ENCODE measurements around the gene PRIM2.
"Not testable (repeated sequence)": the region's sequence is repeated elsewhere in the genome, so short reads cannot be mapped to it uniquely, and the experiment has no call there.

DNA sequence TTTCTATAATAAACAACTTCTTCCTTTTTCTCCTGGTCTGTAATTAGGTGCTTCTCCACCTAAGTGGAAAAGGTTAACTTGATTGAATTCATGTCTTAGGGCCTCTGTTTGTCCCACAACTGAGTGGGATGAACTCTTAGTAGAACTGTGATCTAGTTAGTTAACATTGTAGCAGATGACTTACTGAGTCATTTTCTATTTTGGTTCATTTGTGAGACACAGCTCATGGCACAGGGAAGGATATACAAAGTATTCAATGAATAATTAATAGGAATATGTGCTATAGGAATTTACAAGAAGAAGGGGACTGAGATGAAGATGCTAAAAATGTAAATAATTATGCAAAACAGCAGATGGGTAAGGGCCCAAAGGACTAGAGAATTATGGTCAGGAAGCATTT lies 124.7 kb downstream of the PRIM2 start:
- TF ChIP-seq, protein P1, sequence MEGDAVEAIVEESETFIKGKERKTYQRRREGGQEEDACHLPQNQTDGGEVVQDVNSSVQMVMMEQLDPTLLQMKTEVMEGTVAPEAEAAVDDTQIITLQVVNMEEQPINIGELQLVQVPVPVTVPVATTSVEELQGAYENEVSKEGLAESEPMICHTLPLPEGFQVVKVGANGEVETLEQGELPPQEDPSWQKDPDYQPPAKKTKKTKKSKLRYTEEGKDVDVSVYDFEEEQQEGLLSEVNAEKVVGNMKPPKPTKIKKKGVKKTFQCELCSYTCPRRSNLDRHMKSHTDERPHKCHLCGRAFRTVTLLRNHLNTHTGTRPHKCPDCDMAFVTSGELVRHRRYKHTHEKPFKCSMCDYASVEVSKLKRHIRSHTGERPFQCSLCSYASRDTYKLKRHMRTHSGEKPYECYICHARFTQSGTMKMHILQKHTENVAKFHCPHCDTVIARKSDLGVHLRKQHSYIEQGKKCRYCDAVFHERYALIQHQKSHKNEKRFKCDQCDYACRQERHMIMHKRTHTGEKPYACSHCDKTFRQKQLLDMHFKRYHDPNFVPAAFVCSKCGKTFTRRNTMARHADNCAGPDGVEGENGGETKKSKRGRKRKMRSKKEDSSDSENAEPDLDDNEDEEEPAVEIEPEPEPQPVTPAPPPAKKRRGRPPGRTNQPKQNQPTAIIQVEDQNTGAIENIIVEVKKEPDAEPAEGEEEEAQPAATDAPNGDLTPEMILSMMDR (IDR thresholded peaks at IDR 0.05; ENCODE audit: insufficient read depth, low read length, poor library complexity, severe bottlenecking) = not testable (repeated sequence)
- not testable (repeated sequence) for TF ChIP-seq EZH2phosphoT487 (conservative IDR thresholded peaks at IDR 0.05; ENCODE audit: low read length)
